ENCODE data around the gene PRPF19.

The PRPF19 gene

GRCh38 chr11:60857378-60858232 is 48.8 kb downstream of the PRPF19 start:
- DNase-seq = no peak

- no peak for DNase-seq
Measured at GRCh38 chr11:60855726-60856633, 50.4 kb downstream of the PRPF19 start, which contains the start of gene PTGDR2. Gene PTGDR2 (minus strand): TSS chr11:60855950. CDS start chr11:60853722, 2,228 bp downstream.

GRCh38 chr11:60854847-60855725 is 51.3 kb downstream of the PRPF19 start:
- no peak for DNase-seq

- DNase-seq = no peak
Measured at GRCh38 chr11:60854140-60854846, 52.1 kb downstream of the PRPF19 start.

GRCh38 chr11:60852982-60853950 is 53.1 kb downstream of the PRPF19 start:
- DNase-seq = no peak

- no peak for DNase-seq
Measured at GRCh38 chr11:60852117-60852981, 54.0 kb downstream of the PRPF19 start.

- no peak for DNase-seq
Measured at GRCh38 chr11:60851327-60852104, 54.9 kb downstream of the PRPF19 start.

- no peak for DNase-seq
Measured at GRCh38 chr11:60849641-60850520, 56.5 kb downstream of the PRPF19 start.

- no peak for DNase-seq
Measured at GRCh38 chr11:60848714-60849151, 57.7 kb downstream of the PRPF19 start.

GRCh38 chr11:60847896-60848295 is 58.5 kb downstream of the PRPF19 start:
- DNase-seq = no peak

- no peak for DNase-seq
Measured at GRCh38 chr11:60847281-60847680, 59.1 kb downstream of the PRPF19 start.

GRCh38 chr11:60845338-60845737 is 61.0 kb downstream of the PRPF19 start:
- DNase-seq = no peak

- DNase-seq = no peak
Measured at GRCh38 chr11:60844870-60845221, 61.5 kb downstream of the PRPF19 start.

GRCh38 chr11:60844045-60844869 is 62.1 kb downstream of the PRPF19 start:
- DNase-seq = no peak

- peak in 1 of 14 donors; percentile 38 for DNase-seq
Measured at GRCh38 chr11:60842668-60843600, 63.5 kb downstream of the PRPF19 start.
